ENCODE data around the gene RAD18.

DNA sequence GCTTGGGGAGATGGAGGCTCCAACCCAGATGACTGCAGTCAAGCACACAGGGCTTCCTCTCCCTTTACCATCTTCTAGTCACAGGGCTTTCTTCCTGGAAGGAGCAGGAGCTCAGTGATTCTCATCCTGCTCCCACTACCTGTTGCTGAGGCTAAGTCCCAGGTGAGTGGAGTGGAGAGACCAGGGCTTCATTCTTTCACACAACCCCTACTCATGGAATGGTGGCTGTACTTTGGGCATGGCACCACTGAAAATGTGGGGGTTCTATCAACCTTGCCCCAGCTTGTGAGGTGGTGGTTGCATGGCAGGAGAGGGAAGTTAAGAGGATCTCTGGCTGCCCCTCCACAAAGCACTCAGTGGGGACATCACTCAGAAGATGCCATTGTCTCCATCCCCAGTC lies 36.8 kb upstream of the RAD18 start:
- TF ChIP-seq EZH2phosphoT487 (IDR thresholded peaks at IDR 0.05; ENCODE audit: borderline replicate concordance, low read length): no peak
- TF ChIP-seq, protein P1, sequence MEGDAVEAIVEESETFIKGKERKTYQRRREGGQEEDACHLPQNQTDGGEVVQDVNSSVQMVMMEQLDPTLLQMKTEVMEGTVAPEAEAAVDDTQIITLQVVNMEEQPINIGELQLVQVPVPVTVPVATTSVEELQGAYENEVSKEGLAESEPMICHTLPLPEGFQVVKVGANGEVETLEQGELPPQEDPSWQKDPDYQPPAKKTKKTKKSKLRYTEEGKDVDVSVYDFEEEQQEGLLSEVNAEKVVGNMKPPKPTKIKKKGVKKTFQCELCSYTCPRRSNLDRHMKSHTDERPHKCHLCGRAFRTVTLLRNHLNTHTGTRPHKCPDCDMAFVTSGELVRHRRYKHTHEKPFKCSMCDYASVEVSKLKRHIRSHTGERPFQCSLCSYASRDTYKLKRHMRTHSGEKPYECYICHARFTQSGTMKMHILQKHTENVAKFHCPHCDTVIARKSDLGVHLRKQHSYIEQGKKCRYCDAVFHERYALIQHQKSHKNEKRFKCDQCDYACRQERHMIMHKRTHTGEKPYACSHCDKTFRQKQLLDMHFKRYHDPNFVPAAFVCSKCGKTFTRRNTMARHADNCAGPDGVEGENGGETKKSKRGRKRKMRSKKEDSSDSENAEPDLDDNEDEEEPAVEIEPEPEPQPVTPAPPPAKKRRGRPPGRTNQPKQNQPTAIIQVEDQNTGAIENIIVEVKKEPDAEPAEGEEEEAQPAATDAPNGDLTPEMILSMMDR (conservative IDR thresholded peaks at IDR 0.05; ENCODE audit: low read depth, low read length): no peak

All from PC-3 (cell line).